ENCODE measurements around the gene SYT14.

- TF ChIP-seq RAD21 (conservative IDR thresholded peaks at IDR 0.05) (no peak), EP300 (conservative IDR thresholded peaks at IDR 0.05; ENCODE audit: poor library complexity, severe bottlenecking) (no peak)
Measured at GRCh38 chr1:209931141-209931540, 6.9 kb upstream of the SYT14 start.

Data from neural cell (in vitro differentiated cells).